Smooth muscle cell (in vitro differentiated cells): ENCODE measurements around the gene CDC34. TPM values are rescaled to one million over a fixed set of nuclear protein-coding genes. Genes with fewer than 3 reads are reported as not detected.

Experiments
- DNase-seq: peaks from one replicate; lab custom pipeline; 2025; ENCODE audit not compliant: unreplicated experiment; lab: John Stamatoyannopoulos, UW
- H2AFZ ChIP-seq: fragments of 200-600 bp; sonication (generic); 2 replicates; pipeline ENCODE4 v1.6.0; 2016; ENCODE audit warnings: antibody characterized with exemption, low read depth, mild to moderate bottlenecking
- H3F3A ChIP-seq: fragments of 200-600 bp; sonication (generic); 2 replicates; pipeline ENCODE4 v1.6.0; 2017; ENCODE audit warnings: antibody characterized with exemption, low read depth
- H3K27ac ChIP-seq: fragments of 200-600 bp; sonication (generic); 2 replicates; pipeline ENCODE4 v1.5.1; 2016; ENCODE audit warnings: low read depth, mild to moderate bottlenecking
- H3K27me3 ChIP-seq: fragments of 200-600 bp; sonication (generic); 2 replicates; pipeline ENCODE4 v1.6.1; 2016; ENCODE audit warnings: low read depth, mild to moderate bottlenecking
- H3K36me3 ChIP-seq: fragments of 200-600 bp; sonication (generic); 2 replicates; pipeline ENCODE4 v1.5.1; 2016; ENCODE audit warnings: low read depth
- H3K4me1 ChIP-seq: fragments of 200-600 bp; sonication (generic); 2 replicates; pipeline ENCODE4 v1.5.1; 2016; ENCODE audit warnings: low read depth
- H3K4me2 ChIP-seq: fragments of 200-600 bp; sonication (generic); 2 replicates; pipeline ENCODE4 v1.6.0; 2016; ENCODE audit warnings: mild to moderate bottlenecking
- H3K4me3 ChIP-seq: fragments of 200-600 bp; sonication (generic); 2 replicates; pipeline ENCODE4 v1.5.1; 2016; ENCODE audit warnings: mild to moderate bottlenecking
- H3K79me2 ChIP-seq: fragments of 200-600 bp; sonication (generic); 2 replicates; pipeline ENCODE4 v1.6.0; 2016; ENCODE audit warnings: low read depth, mild to moderate bottlenecking
- H3K9ac ChIP-seq: fragments of 200-600 bp; sonication (generic); 2 replicates; pipeline ENCODE4 v1.6.0; 2016; ENCODE audit warnings: low read depth
- H3K9me3 ChIP-seq: fragments of 200-600 bp; sonication (generic); replicated peaks from 2 replicates; pipeline ENCODE4 v1.5.1; 2016; ENCODE audit warnings: low read depth
- H4K20me1 ChIP-seq: fragments of 200-600 bp; sonication (generic); 2 replicates; pipeline ENCODE4 v1.6.0; 2016; ENCODE audit warnings: low read depth
- CTCF ChIP-seq: fragments of 200-600 bp; sonication (generic); IDR thresholded peaks from 2 replicates; pipeline ENCODE4 v1.5.1; 2017; ENCODE audit warnings: borderline replicate concordance, mild to moderate bottlenecking, antibody characterized with exemption; ENCODE audit not compliant: insufficient read depth, poor library complexity, severe bottlenecking
- WGBS: methylation state at CpG from one replicate; pipeline ENCODE4 v1.1.7; 2016; ENCODE audit warnings: low lambda C conversion rate; 5-methylcytosine and 5-hydroxymethylcytosine counted together
- polyA plus RNA-seq: library from polyadenylated mRNA; unstranded; fragments of >200 nt; fragmentation: Nextera tagmentation; extraction: Ambion mirVana; gene quantifications from 2 replicates; pipeline ENCODE4 v1.2.1, GENCODE V29; 2016
- total RNA-seq: library from RNA; depleted of rRNA; stranded (reverse); fragments of >200 nt; gene quantifications from 2 replicates; pipeline ENCODE4 v1.2.3, GENCODE V29; 2014

CDC34 gene
- total and polyA plus RNA-seq, 2 experiments from 2014 or later = 67.7 to 151 TPM

GRCh38 chr19:532561-533363, 1.2 kb downstream of the CDC34 start:
- Histone ChIP-seq H3K4me2 (peak overlapping the region; percentile 100), H3K27me3 (no peaks in the 10 kb centered on the region), H3K4me3 (peak overlapping the region; percentile 88), H3K27ac (peak overlapping the region; percentile 90), H3K36me3 (no peaks in the 10 kb centered on the region), H4K20me1 (peaks cover 47% of the 10 kb centered on the region), H3F3A (peaks cover 6% of the 10 kb centered on the region), H3K4me1 (peaks cover 11% of the 10 kb centered on the region), H3K9ac (peak overlapping the region; percentile 83), H2AFZ (no peak overlapping the region), H3K79me2 (peaks cover 45% of the 10 kb centered on the region), H3K9me3 (no peaks in the 10 kb centered on the region)
- under 1% methylated on average over 36 of the region's 47 CpGs for WGBS
- peak; percentile 46 for TF ChIP-seq CTCF
- DNase-seq = peak; percentile 56

GRCh38 chr19:533364-534058, 2.0 kb downstream of the CDC34 start:
- peak overlapping the region; percentile 90 for H3K27ac ChIP-seq
- H3K4me1 ChIP-seq = peaks cover 11% of the 10 kb centered on the region
- peak overlapping the region; percentile 83 for H3K9ac ChIP-seq
- TF ChIP-seq CTCF = no peak
- peaks cover 54% of the 10 kb centered on the region for H4K20me1 ChIP-seq
- H3K4me3 ChIP-seq = peak overlapping the region; percentile 88
- H3F3A ChIP-seq = peaks cover 6% of the 10 kb centered on the region
- peaks cover 45% of the 10 kb centered on the region for H3K79me2 ChIP-seq
- DNase-seq = no peak
- WGBS = 48% methylated on average over 24 of the region's 25 CpGs
- no peaks in the 10 kb centered on the region for H3K9me3 ChIP-seq
- H3K4me2 ChIP-seq = peak overlapping the region; percentile 100
- H3K36me3 ChIP-seq = no peaks in the 10 kb centered on the region
- no peaks in the 10 kb centered on the region for H3K27me3 ChIP-seq
- no peak overlapping the region for H2AFZ ChIP-seq

GRCh38 chr19:534088-534487, 2.5 kb downstream of the CDC34 start:
- H3K27me3 ChIP-seq = no peaks in the 10 kb centered on the region
- no peaks in the 10 kb centered on the region for H3K9me3 ChIP-seq
- peaks cover 6% of the 10 kb centered on the region for H3F3A ChIP-seq
- peak overlapping the region; percentile 88 for H3K4me3 ChIP-seq
- no peak overlapping the region for H2AFZ ChIP-seq
- H3K4me2 ChIP-seq = peak overlapping the region; percentile 100
- H4K20me1 ChIP-seq = peaks cover 60% of the 10 kb centered on the region
- peak overlapping the region; percentile 83 for H3K9ac ChIP-seq
- H3K27ac ChIP-seq = peak overlapping the region; percentile 90
- no peak for DNase-seq
- H3K36me3 ChIP-seq = no peaks in the 10 kb centered on the region
- H3K79me2 ChIP-seq = peaks cover 45% of the 10 kb centered on the region
- peaks cover 11% of the 10 kb centered on the region for H3K4me1 ChIP-seq
- no peak for TF ChIP-seq CTCF
- 96% methylated on average over 8 of the region's 14 CpGs for WGBS
